MCF 10A (cell line): ENCODE measurements around the gene CPNE7. TPM values are rescaled to one million over a fixed set of nuclear protein-coding genes. Genes with fewer than 3 reads are reported as not detected.
A peak's percentile ranks its signal among the peaks of the same experiment; 100 is the strongest.
"Not testable (repeated sequence)": the region's sequence is repeated elsewhere in the genome, so short reads cannot be mapped to it uniquely, and the experiment has no call there.

ENCODE experiments used
- BruUV-seq: library from RNA; stranded (reverse); fragments of 400-500 nt; replicated peaks from 2 replicates; lab custom pipeline; 2021; lab: Mats Ljungman, UMichigan
- CTCF ChIA-PET: fragments of 300-600 bp; sonication (Branson Sonifier 250); formaldehyde crosslinking; extraction: SDS; loops from one replicate; lab custom pipeline; 2021; ENCODE audit warnings: antibody characterized with exemption, inconsistent platforms; lab: Yijun Ruan, JAX
- POLR2A ChIA-PET: fragments of 300-600, 350-650 bp; sonication (Branson Sonifier 250); formaldehyde crosslinking; extraction: SDS; loops from one replicate; lab custom pipeline; 2020; ENCODE audit warnings: antibody characterized with exemption, inconsistent platforms; lab: Yijun Ruan, JAX
- DNase-seq: peaks from one replicate; pipeline ENCODE4 v3.0.0-alpha.2; 2018; ENCODE audit not compliant: unreplicated experiment
- H3K27ac Mint-ChIP-seq: one replicate; pipeline ENCODE4 v1.8.0; 2022; ENCODE audit warnings: mild to moderate bottlenecking, low read depth, mixed read lengths; ENCODE audit not compliant: unreplicated experiment
- H3K27me3 Mint-ChIP-seq: one replicate; pipeline ENCODE4 v1.8.0; 2022; ENCODE audit warnings: mixed read lengths; ENCODE audit not compliant: insufficient read depth, unreplicated experiment
- H3K36me3 Mint-ChIP-seq: one replicate; pipeline ENCODE4 v1.8.0; 2022; ENCODE audit warnings: mild to moderate bottlenecking, moderate library complexity, mixed read lengths; ENCODE audit not compliant: insufficient read depth, unreplicated experiment
- H3K4me1 Mint-ChIP-seq: one replicate; pipeline ENCODE4 v1.8.0; 2022; ENCODE audit warnings: mixed read lengths; ENCODE audit not compliant: insufficient read depth, unreplicated experiment
- H3K4me3 Mint-ChIP-seq: one replicate; pipeline ENCODE4 v1.8.0; 2022; ENCODE audit warnings: mild to moderate bottlenecking, moderate library complexity, mixed read lengths; ENCODE audit not compliant: unreplicated experiment
- H3K9me3 Mint-ChIP-seq: one replicate; pipeline ENCODE4 v1.8.0; 2022; ENCODE audit warnings: mixed read lengths; ENCODE audit not compliant: unreplicated experiment
- intact Hi-C: fragments of 100-400 bp; cut with micrococcal nuclease; formaldehyde crosslinking; loops from 2 replicates; pipeline ENCODE4 v1.14.1; 2022
- total RNA-seq: library from RNA; stranded (reverse); gene quantifications from 2 replicates; pipeline ENCODE4 v1.2.3, GENCODE V29; 2022
- TF ChIP-seq, protein P1 (sequence below): fragments of 200-600 bp; IDR thresholded peaks from one replicate; pipeline ENCODE4 v1.8.0; 2022; ENCODE audit warnings: antibody characterized with exemption, mild to moderate bottlenecking; ENCODE audit not compliant: unreplicated experiment

Gene CPNE7
- total RNA-seq, 1 experiment from 2014 or later = 86.8 TPM

DNA sequence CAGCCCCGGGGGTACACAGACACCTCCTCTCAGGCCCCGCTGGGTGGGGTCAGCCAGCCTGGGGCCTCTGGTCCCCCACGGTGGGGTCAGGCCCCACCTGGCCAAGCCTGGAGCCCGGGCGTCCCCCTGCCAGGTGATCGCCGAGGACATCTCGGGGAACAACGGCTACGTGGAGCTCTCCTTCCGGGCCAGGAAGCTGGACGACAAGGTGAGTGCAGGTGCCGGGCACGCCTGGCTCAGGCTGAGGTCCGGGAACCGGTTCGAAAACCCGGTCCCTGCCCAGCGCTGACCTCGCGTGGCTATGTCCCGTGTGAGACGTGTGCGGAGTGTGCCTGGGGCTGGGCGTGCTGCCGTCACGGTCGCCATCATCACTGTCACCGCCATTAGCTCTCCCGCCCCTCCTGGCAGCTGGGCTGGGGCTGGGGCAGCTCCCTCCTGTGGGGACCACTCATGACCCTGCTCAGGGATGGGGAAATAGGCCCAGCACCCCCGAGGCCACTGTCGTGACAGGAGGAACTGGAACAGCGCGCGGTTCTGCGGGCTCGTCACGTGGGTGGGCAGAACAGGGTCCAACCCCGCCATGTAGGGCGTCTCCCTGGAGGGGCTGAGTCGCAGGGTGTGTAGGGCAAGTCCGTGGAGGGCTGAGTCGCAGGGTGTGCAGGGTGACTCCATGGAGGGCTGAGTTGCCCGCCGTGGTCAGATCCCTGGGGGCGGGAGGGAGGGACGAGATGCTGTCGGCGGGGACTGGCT, 8.5 kb downstream of the CPNE7 start:
- no peaks in the 10 kb centered on the region for H3K9me3 Mint-ChIP-seq
- TF ChIP-seq, protein P1, sequence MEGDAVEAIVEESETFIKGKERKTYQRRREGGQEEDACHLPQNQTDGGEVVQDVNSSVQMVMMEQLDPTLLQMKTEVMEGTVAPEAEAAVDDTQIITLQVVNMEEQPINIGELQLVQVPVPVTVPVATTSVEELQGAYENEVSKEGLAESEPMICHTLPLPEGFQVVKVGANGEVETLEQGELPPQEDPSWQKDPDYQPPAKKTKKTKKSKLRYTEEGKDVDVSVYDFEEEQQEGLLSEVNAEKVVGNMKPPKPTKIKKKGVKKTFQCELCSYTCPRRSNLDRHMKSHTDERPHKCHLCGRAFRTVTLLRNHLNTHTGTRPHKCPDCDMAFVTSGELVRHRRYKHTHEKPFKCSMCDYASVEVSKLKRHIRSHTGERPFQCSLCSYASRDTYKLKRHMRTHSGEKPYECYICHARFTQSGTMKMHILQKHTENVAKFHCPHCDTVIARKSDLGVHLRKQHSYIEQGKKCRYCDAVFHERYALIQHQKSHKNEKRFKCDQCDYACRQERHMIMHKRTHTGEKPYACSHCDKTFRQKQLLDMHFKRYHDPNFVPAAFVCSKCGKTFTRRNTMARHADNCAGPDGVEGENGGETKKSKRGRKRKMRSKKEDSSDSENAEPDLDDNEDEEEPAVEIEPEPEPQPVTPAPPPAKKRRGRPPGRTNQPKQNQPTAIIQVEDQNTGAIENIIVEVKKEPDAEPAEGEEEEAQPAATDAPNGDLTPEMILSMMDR = no peak
- DNase-seq = no peak
- BruUV-seq = no TSS peak
- intact Hi-C loops = no loop called here
- H3K4me3 Mint-ChIP-seq = no peak overlapping the region
- peaks cover 7% of the 10 kb centered on the region for H3K36me3 Mint-ChIP-seq
- H3K4me1 Mint-ChIP-seq = no peaks in the 10 kb centered on the region
- H3K27me3 Mint-ChIP-seq = no peaks in the 10 kb centered on the region
- CTCF ChIA-PET = interaction anchor here (0.6 to 1.8 kb wide), 4 partner anchors 14 to 85 kb away, joined by 3 to 6 read pairs (median 4); no protein-coding TSS in a partner anchor
- POLR2A ChIA-PET = interaction anchor here (0.6 kb wide), 1 partner anchor 17 kb away, joined by 3 read pairs; no protein-coding TSS in a partner anchor
- H3K27ac Mint-ChIP-seq = no peak overlapping the region

DNA sequence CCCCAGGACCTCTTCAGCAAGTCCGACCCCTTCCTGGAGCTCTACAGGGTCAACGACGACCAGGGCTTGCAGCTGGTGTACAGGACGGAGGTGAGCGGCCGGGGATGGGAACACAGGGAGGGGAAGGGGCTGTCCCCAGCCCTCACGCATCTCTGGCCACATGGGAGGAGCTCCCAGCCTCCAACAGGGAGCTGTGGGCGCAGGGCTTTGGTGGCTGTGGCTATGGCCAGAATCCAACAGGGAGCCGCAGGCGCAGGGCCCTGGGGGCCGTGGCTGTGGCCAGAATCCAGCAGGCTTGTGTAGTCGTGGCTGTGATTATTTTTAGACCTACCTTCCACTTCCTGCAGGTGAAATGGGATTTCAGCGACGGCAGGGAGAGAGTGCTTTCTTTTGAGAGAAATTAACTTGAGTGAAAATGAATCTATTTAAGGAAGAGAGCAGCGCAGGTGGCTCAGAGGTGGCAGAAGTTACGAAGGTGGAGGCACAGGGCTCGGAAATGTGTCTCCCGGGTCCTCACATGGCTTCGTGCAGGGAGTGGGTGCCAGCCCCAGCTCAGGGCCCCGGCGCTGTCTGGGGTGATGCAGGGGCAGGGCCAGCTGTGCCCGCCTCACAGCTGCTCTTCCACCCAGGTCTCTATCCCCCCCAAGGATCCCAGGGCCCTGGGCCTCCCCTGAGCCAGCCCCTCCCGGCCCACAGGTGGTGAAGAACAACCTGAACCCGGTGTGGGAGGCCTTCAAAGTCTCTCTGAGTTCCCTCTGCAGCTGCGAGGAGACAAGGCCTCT, 9.4 kb downstream of the CPNE7 start:
- ChIA-PET CTCF (interaction anchor here (0.6 to 1.8 kb wide), 3 partner anchors 13 to 43 kb away, joined by 3 to 6 read pairs (median 4); no protein-coding TSS in a partner anchor), POLR2A (interaction anchor here (0.5 to 0.6 kb wide), 2 partner anchors 18 to 96 kb away, joined by 3 read pairs; no protein-coding TSS in a partner anchor)
- no TSS peak for BruUV-seq
- Mint-ChIP-seq H3K36me3 (peaks cover 7% of the 10 kb centered on the region), H3K4me3 (no peak overlapping the region), H3K9me3 (no peaks in the 10 kb centered on the region), H3K27ac (no peak overlapping the region), H3K4me1 (no peaks in the 10 kb centered on the region), H3K27me3 (no peaks in the 10 kb centered on the region)
- no peak for DNase-seq
- TF ChIP-seq, protein P1 = no peak
- intact Hi-C loops = no loop called here

DNA sequence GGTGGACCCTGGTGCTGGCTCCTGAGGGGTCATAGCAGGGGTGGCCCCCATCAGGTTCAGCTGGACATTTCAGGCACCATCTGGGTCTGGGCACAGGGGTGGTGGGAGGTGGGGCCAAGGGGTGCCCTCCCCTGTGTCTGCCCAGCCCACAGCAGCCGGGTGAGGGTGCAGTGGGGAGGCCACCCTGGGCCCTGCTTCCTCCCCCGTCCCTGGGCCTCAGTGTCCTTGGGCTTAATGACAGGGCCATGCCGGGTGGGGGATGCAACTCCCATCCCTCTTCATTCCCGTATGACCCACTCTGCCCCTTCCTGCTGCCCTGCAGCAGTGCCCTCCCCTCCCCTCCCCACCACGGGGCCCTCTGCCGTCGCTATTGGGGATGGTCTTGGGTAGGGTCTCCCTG, 10.7 kb downstream of the CPNE7 start:
- TF ChIP-seq, protein P1 = no peak
- intact Hi-C loops = no loop called here
- no TSS peak for BruUV-seq
- DNase-seq = no peak
- Mint-ChIP-seq H3K4me3 (no peak overlapping the region), H3K27me3 (no peaks in the 10 kb centered on the region), H3K36me3 (peaks cover 7% of the 10 kb centered on the region), H3K9me3 (no peaks in the 10 kb centered on the region), H3K27ac (no peak overlapping the region), H3K4me1 (no peaks in the 10 kb centered on the region)
- ChIA-PET CTCF (no interaction called here), POLR2A (interaction anchor here (0.6 kb wide), 2 partner anchors 71 to 782 kb away, joined by 3 read pairs; partner anchors contain the start of genes CHMP1A and SPATA33)

DNA sequence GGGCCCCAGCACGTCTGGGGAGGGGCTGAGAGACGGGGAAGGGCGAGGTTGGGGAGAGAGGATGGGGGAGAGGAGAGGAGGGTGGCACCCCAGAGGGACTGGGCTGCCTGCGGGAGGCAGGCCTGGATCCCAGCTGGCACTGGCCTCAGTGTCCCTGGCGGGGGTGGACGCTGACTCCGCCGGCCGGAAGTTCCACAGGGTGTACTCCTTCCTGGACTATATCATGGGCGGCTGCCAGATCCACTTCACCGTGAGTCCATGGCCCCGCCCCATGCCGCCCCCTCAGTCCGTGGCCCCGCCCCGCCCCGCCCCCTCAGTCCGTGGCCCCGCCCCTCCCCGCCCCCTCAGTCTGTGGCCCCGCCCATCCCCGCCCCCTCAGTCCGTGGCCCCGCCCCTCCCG, 11.3 kb downstream of the CPNE7 start:
- no peaks in the 10 kb centered on the region for H3K4me1 Mint-ChIP-seq
- peak; percentile 68 for DNase-seq
- ChIA-PET POLR2A (interaction anchor here (0.6 kb wide), 1 partner anchor 71 kb away, joined by 3 read pairs; the partner anchor contains the start of genes CHMP1A and SPATA33), CTCF (no interaction called here)
- TF ChIP-seq, protein P1 = no peak
- intact Hi-C loops = no loop called here
- H3K36me3 Mint-ChIP-seq = peaks cover 7% of the 10 kb centered on the region
- H3K27ac Mint-ChIP-seq = no peak overlapping the region
- H3K9me3 Mint-ChIP-seq = no peaks in the 10 kb centered on the region
- H3K27me3 Mint-ChIP-seq = no peaks in the 10 kb centered on the region
- H3K4me3 Mint-ChIP-seq = no peak overlapping the region
- BruUV-seq = no TSS peak

DNA sequence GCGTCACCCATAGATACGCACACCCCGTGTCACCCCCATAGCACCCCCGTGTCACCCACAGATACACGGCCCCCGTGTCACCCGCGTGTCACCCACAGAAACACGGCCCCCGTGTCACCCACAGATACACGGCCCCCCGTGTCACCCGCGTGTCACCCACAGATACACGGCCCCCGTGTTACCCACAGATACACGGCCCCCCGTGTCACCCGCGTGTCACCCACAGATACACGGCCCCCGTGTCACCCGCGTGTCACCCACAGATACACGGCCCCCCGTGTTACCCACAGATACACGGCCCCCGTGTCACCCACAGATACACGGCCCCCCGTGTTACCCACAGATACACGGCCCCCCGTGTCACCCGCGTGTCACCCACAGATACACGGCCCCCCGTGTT, 12.1 kb downstream of the CPNE7 start:
- H3K36me3 Mint-ChIP-seq, H3K4me1 Mint-ChIP-seq, POLR2A ChIA-PET, H3K27me3 Mint-ChIP-seq, BruUV-seq, DNase-seq, intact Hi-C loops, H3K27ac Mint-ChIP-seq, H3K4me3 Mint-ChIP-seq, H3K9me3 Mint-ChIP-seq, CTCF ChIA-PET: not testable (repeated sequence)
